ENCODE data around the gene ARFGAP3.
A peak's percentile ranks its signal among the peaks of the same experiment; 100 is the strongest.

Gene ARFGAP3

GRCh38 chr22:42883121-42883520, 26.0 kb upstream of the ARFGAP3 start:
- DNase-seq: no peak

- DNase-seq: no peak
Measured at GRCh38 chr22:42881982-42882656, 25.0 kb upstream of the ARFGAP3 start.

GRCh38 chr22:42881298-42881697, 24.2 kb upstream of the ARFGAP3 start:
- no peak for DNase-seq

GRCh38 chr22:42880815-42881214, 23.7 kb upstream of the ARFGAP3 start:
- DNase-seq: no peak

- DNase-seq: no peak
Measured at GRCh38 chr22:42879371-42880021, 22.4 kb upstream of the ARFGAP3 start.

GRCh38 chr22:42878561-42879305, 21.7 kb upstream of the ARFGAP3 start:
- no peak for DNase-seq

GRCh38 chr22:42877597-42878340, 20.7 kb upstream of the ARFGAP3 start:
- no peak for DNase-seq

- DNase-seq: no peak
Measured at GRCh38 chr22:42877158-42877557, 20.1 kb upstream of the ARFGAP3 start.

GRCh38 chr22:42876041-42876440, 19.0 kb upstream of the ARFGAP3 start:
- no peak for DNase-seq

GRCh38 chr22:42874010-42874409, 16.9 kb upstream of the ARFGAP3 start:
- DNase-seq: no peak

- no peak for DNase-seq
Measured at GRCh38 chr22:42873356-42873755, 16.3 kb upstream of the ARFGAP3 start.

- DNase-seq: no peak
Measured at GRCh38 chr22:42872821-42873220, 15.7 kb upstream of the ARFGAP3 start.

- DNase-seq: no peak
Measured at GRCh38 chr22:42871146-42872050, 14.3 kb upstream of the ARFGAP3 start.

- no peak for DNase-seq
Measured at GRCh38 chr22:42869888-42870480, 12.9 kb upstream of the ARFGAP3 start.

- no peak for DNase-seq
Measured at GRCh38 chr22:42869463-42869862, 12.4 kb upstream of the ARFGAP3 start.

GRCh38 chr22:42868751-42869251, 11.7 kb upstream of the ARFGAP3 start:
- DNase-seq: no peak

GRCh38 chr22:42866100-42866499, 9.0 kb upstream of the ARFGAP3 start:
- DNase-seq: no peak

- DNase-seq: no peak
Measured at GRCh38 chr22:42865536-42865935, 8.5 kb upstream of the ARFGAP3 start.

- no peak for DNase-seq
Measured at GRCh38 chr22:42863349-42863961, 6.4 kb upstream of the ARFGAP3 start.

GRCh38 chr22:42862045-42862734, 5.1 kb upstream of the ARFGAP3 start:
- DNase-seq: no peak

GRCh38 chr22:42860968-42861367, 3.9 kb upstream of the ARFGAP3 start:
- peak; percentile 70 for DNase-seq
